Measurements from ENCODE around the gene PSTPIP1.

- TF ChIP-seq CREB5 (CRISPR knock-in tag; IDR thresholded peaks at IDR 0.05; ENCODE audit: low read depth) = no peak
- TF ChIP-seq ISL1 (CRISPR knock-in tag; IDR thresholded peaks at IDR 0.05) = no peak
- no peak for TF ChIP-seq ZFP3 (CRISPR knock-in tag; IDR thresholded peaks at IDR 0.05)
- no peak for TF ChIP-seq ESRRG (CRISPR knock-in tag; IDR thresholded peaks at IDR 0.05)
- TF ChIP-seq TOX (CRISPR knock-in tag; IDR thresholded peaks at IDR 0.05; ENCODE audit: borderline replicate concordance) = no peak
- TF ChIP-seq PATZ1 (CRISPR knock-in tag; IDR thresholded peaks at IDR 0.05; ENCODE audit: borderline replicate concordance) = no peak
- no peak for TF ChIP-seq ZFP30 (CRISPR knock-in tag; IDR thresholded peaks at IDR 0.05)
- TF ChIP-seq SNAI2 (CRISPR knock-in tag; IDR thresholded peaks at IDR 0.05) = no peak
- TF ChIP-seq CSRNP3 (CRISPR knock-in tag; IDR thresholded peaks at IDR 0.05) = no peak
- TF ChIP-seq BACH2 (CRISPR knock-in tag; IDR thresholded peaks at IDR 0.05; ENCODE audit: borderline replicate concordance) = no peak
- no peak for TF ChIP-seq RARB (CRISPR knock-in tag; IDR thresholded peaks at IDR 0.05)
- no peak for TF ChIP-seq ZNF70 (CRISPR knock-in tag; IDR thresholded peaks at IDR 0.05)
- TF ChIP-seq ZNF565 (CRISPR knock-in tag; conservative IDR thresholded peaks at IDR 0.05; ENCODE audit: low read depth) = no peak
Measured at GRCh38 chr15:77018796-77019505, 24.0 kb downstream of the PSTPIP1 start.

All from SK-N-SH treated with all-trans-retinoic acid at 6 μM for 48 hours (cell line).